ENCODE results near the gene TXNIP.
"Not testable (repeated sequence)": the region's sequence is repeated elsewhere in the genome, so short reads cannot be mapped to it uniquely, and the experiment has no call there.

Gene TXNIP, protein sequence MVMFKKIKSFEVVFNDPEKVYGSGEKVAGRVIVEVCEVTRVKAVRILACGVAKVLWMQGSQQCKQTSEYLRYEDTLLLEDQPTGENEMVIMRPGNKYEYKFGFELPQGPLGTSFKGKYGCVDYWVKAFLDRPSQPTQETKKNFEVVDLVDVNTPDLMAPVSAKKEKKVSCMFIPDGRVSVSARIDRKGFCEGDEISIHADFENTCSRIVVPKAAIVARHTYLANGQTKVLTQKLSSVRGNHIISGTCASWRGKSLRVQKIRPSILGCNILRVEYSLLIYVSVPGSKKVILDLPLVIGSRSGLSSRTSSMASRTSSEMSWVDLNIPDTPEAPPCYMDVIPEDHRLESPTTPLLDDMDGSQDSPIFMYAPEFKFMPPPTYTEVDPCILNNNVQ

DNA sequence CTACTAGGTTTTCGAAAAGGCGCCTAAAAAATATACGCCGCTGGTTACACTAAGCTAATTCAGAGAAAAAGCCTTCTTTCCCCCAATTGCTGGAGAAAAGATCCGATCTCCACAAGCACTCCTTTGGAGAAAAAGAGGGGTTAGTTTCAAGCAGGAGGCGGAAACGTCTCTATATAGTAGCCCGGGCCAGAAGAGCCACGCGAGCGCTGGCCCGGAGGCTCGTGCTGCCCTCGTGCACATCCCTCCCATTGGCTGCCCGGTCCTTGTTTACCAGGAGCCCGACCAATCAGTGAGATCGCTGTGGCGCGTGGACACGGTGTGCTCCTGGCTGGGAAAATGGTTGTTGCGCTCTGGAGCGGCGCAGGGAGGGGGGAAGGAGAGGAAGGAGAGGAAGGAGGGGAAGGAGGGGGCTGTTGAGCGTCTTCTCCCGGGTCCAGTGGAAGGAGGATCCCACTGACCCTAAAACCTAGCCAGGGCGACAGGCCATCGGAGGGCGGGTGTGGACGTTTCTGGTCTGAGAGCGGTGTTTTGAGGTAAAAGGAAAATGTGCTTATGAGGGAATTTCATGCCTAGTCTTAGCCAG is at the start of gene TXNIP:
Gene TXNIP (minus strand): TSS at position 147 of the 583 bp plus-strand sequence. CDS start 313 bp downstream, outside the sequence.
- peak; percentile 99 for DNase-seq (ENCODE audit: low spot score)

DNA sequence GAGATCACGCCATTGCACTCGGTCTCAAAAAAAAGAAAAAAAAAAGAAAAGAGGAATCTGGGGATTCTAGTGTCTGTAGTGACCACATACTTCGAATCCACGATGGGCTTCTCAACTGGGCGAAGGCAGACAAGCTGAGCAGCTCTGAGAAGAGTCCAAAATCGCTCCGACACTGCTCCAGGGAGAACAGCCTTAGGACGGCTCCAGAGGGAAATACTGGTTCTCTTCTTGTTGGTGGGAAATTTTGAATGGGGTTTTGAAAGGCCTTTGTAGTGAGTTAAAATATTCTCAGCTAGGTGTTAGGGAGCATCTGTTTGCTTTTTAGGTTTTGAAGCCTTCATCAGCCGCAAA is 43.4 kb upstream of the TXNIP start:
- DNase-seq (ENCODE audit: low spot score) = no peak

DNA sequence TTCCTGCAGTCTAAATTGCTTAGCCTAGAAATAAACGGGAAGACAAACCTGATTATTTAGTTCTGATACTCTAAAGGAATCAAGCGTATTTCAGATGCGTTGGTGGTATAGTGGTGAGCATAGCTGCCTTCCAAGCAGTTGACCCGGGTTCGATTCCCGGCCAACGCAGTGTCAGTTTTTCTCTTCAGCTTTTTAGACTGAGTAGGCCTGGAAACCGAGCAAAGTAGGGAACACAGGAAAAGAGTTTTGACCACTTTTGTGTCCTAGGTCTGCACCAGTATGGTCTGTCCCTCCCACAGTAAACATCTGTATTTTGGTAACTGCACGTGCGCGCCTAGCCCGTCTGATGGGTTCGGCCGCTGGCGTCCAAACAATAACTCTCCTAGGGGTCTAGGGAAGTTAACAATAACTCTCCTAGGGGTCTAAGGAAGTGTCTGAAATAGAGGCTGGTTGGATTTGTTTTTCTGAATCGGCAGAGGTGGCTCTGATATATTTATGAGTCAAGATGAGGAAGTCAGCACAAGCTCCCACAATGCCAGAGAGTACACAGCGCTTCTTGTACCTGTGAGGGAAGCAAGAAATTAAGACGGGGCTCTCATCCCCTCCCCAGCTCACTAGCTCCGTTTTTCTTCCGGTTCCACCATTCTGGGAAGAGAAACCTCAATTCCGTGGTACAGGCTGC is 40.7 kb upstream of the TXNIP start:
- DNase-seq (ENCODE audit: low spot score) = peak; percentile 86

DNA sequence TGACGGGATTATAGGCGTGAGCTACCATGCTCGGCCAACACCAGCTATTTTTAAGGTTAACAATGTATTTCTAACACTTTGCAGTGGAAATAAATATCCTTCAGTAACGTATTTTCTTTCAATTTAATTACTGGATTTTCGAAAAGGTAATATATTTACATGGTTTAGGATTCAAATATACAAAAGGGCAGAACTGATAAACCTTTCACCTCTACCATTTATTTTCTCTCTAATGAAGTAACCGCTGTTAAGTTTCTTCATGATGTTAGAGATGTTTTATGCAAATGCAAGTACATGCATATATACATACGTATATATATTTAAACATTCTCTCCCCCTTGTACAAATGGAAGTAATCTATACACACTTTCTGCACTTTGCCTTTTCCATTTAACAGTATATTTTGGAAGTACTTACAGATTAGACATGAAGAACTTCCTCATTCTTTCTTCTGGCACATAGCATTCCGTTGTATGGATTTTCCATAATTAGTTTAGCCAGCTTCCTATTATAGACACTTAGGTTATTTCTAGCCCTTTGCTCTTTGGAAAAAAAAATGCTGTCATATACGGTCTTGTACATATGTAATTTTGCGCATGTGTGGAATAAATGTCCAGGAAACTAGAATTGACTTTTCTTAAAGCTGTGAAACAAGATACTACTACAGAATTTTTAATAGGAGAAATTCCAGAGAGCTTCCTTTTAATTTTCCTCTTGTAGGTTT is 40.0 kb upstream of the TXNIP start:
- DNase-seq (ENCODE audit: low spot score) = no peak

GRCh38 chr1:146035048-146035423 is 38.7 kb upstream of the TXNIP start:
- no peak for DNase-seq (ENCODE audit: low spot score)

DNA sequence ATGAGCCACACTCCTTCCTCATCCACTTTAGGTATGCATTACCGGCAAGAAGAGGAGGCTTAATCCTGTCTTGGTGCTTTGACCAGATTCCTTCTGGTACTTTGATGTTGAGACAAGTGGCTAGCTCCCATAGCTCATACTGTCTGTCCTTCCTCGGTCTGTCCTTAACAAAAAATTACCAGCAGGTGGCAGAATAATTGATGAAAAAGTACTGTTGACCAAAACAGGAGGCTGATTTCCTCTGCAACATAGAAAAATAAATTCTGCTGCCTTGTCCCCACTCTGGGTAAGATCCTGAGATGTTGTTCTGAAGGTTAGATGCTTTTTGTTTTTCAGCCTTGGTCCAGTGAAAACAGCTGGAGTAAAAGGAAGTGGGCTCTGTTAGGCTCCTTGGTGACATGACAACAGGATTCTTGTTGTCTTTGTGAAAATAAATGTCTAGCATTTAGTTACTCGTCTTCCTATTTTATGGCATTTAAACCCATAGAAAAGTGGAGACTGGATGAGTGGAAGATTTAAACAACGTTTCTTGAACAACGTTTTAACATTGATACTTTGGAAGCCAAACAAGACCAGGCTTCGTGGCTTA is 36.3 kb upstream of the TXNIP start:
- peak; percentile 69 for DNase-seq (ENCODE audit: low spot score)

GRCh38 chr1:146031476-146031875 is 35.1 kb upstream of the TXNIP start:
- no peak for DNase-seq (ENCODE audit: low spot score)

GRCh38 chr1:146029117-146029516 is 32.7 kb upstream of the TXNIP start:
- no peak for DNase-seq (ENCODE audit: low spot score)

GRCh38 chr1:146026650-146027049 is 30.3 kb upstream of the TXNIP start:
- not testable (repeated sequence) for DNase-seq (ENCODE audit: low spot score)

- DNase-seq (ENCODE audit: low spot score) = not testable (repeated sequence)
These were observed 29.6 kb upstream of the TXNIP start for GRCh38 chr1:146025787-146026495.

GRCh38 chr1:146022403-146023127 is 26.2 kb upstream of the TXNIP start:
- no peak for DNase-seq (ENCODE audit: low spot score)

DNA sequence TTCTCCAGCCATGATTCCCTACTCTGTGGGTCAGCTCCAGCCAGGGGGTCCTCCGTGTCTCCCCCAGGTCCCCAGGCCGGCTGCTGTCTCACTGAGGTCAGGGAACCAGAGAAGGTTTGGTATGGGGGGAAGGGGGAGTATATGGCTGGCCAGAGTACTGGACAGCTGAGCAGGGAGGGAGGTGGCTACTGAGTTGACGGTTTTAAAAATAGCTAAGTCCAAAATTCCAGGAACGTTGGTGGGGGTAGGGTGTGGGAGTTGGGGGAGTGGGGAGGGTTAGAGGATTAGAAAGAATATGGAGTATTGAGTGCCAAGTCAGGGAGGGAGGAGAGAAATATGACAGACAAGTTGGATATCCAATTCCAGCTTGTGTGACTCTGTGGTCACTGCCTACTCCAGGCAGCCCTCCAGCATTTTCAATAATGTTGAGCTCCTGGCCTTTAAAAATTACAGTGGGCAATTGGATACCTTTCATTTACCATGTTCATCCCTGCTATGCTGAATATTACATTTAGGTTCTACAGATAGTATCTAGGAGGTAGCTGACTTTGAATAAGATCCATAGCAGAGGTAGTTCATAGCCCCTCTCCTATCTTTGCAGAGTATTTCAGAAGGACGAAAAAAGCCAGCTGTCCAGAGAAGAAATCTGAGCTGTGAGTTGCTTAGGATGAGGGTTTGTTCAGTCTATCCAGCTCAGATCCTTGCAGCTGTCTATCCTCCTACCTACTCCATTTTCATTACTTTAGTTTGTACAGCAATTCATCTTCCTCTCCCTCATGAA is 25.4 kb upstream of the TXNIP start, which contains the start of gene HJV:
Gene HJV (minus strand): TSS at position 114 of the 781 bp plus-strand sequence. CDS start 1,504 bp downstream, outside the sequence.
- no peak for DNase-seq (ENCODE audit: low spot score)

- DNase-seq (ENCODE audit: low spot score) = no peak
These were observed 24.7 kb upstream of the TXNIP start for GRCh38 chr1:146021050-146021445.

DNA sequence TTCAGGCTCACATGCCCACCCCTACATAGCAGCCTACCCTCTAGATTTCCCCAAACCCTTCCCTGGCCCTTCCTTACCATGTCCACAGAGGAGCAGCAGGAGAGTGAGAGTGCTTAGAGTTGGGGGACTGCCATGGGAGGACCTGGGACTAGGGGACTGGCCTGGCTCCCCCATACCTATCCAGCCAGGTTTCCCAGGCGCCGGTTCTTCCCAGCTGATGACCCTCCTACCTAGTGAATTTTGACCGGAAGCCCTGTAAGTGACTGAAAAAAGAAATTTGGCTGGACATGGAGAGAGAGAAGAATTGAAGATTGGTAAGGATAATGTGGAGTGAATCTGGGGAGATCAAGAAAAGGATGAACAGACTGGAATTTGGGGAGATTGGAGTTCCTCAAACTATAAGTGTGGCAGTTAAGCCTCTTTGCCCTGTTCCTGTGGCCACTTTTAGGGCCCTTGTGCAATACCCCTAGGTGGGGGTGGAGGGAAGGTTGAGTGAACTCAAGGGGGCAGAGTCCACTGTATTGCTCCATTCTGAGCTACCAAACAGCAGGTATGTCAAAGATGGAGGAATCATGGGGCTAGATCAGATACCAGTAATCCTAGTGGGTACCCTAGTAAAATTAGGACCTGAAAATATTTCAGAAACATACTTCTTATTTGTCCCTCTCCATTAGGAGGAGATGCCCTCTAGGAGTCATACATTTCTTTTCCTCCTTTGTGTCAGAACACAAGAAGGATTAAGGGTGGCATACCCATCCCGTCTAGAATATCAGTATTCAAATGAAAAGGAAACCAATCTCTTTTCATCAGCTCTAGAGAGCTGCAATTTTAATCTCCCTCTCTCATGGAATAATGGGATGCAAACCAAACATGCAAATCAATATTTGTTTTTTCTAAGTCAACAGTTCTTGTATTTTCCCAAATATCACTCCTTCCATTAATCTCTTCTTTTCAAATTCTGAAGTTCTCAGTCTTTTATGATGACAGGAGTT is 24.0 kb upstream of the TXNIP start:
- no peak for DNase-seq (ENCODE audit: low spot score)

DNA sequence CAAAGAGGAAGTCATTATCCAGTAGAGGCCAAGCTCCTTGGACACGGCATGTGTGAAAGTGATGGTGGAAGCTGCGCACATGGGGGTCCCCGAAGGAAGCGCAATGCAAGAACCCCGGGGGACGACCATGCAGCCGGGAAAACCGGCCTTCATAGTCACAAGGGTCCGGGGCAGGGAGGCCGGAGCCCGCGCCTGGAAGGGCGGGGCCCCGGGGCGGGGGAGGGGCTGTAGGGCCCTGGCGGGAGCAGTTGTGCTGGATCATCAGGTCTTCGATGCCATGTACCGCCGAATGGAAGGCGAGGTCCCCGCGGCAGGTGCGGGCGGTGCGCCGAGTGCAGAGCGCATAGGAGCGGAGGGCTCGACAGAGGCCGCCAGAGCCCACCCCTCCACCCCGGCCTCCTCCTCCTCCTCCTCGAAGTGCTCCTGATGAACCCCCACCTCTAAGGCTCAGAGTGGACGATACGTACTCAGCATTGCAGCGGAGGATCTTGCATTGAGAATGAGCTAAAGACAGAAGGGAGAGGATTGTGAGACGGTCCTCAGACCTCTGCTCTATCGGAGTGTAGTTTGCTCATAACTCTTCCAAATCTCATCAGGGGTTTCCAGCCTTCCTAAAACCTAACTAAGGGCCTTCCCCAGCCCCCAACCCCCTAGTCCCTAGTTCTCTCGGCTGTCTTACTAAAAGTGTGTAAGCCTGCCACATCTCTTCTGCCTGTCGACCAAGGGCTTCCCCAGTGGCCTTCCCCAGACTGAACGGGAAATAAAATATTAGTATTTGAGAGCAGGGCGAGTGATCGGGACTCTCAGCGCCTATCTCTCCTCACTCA is 23.1 kb upstream of the TXNIP start:
- DNase-seq (ENCODE audit: low spot score) = no peak

GRCh38 chr1:146016891-146017290 is 20.5 kb upstream of the TXNIP start:
- DNase-seq (ENCODE audit: low spot score) = no peak

DNA sequence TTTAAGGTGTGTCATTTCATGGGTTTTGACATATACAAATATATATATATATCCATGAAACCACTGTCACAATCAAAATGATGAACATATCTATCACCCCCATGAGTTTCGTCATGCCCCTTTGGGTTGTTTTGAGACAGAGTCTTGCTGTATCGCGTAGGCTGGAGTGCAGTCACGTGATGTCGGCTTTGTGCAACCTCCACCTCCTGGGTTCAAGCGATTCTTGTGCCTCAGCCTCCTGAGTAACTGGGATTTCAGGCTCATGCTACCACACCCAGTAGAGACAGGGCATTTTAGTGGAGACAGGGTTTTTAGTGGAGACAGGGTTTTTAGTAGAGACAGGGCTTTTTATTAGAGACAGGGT is 17.2 kb upstream of the TXNIP start:
- no peak for DNase-seq (ENCODE audit: low spot score)

Measured in hematopoietic multipotent progenitor cell treated with erythropoietin and hydrocortisone succinate and interleukin-3 and kit ligand, for 17 days (in vitro differentiated cells).